ENCODE data around the gene UBAP1. TPM values are rescaled to one million over a fixed set of nuclear protein-coding genes. Genes with fewer than 3 reads are reported as not detected.
A peak's percentile ranks its signal among the peaks of the same experiment; 100 is the strongest.

Gene UBAP1
- total RNA-seq, 1 donor from 2014 or later = 26.0 TPM

DNA sequence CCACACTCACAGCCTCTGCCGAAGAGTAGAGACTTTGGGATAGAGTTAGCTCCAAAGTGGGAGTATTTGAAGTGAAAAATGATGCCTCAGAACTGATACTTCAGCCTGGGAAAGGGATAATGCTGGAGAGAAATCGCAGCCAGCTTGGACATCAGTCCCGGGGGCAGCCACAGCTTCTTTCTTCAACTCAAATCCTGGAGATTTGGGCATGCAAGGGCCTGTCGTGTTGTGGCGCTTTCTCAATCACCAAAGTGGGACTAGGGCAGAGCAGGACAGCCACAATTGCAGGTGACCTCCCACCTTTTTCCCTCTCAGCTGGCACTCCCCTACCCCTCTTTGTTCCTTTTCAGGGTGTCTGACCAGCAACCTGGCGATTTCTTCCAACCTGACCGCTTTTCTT is 70.4 kb downstream of the UBAP1 start:
- TF ChIP-seq, protein P1, sequence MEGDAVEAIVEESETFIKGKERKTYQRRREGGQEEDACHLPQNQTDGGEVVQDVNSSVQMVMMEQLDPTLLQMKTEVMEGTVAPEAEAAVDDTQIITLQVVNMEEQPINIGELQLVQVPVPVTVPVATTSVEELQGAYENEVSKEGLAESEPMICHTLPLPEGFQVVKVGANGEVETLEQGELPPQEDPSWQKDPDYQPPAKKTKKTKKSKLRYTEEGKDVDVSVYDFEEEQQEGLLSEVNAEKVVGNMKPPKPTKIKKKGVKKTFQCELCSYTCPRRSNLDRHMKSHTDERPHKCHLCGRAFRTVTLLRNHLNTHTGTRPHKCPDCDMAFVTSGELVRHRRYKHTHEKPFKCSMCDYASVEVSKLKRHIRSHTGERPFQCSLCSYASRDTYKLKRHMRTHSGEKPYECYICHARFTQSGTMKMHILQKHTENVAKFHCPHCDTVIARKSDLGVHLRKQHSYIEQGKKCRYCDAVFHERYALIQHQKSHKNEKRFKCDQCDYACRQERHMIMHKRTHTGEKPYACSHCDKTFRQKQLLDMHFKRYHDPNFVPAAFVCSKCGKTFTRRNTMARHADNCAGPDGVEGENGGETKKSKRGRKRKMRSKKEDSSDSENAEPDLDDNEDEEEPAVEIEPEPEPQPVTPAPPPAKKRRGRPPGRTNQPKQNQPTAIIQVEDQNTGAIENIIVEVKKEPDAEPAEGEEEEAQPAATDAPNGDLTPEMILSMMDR (IDR thresholded peaks at IDR 0.05) = no peak
- Histone ChIP-seq H3K36me3 (peaks cover 28 to 44% of the 10 kb centered on the region in 2 donors), H3K27ac (no peak overlapping the region), H3K9me3 (no peaks in the 10 kb centered on the region), H3K27me3 (no peaks in the 10 kb centered on the region), H3K4me1 (peaks cover 16 to 40% of the 10 kb centered on the region in 2 donors), H3K4me3 (no peak overlapping the region)
- DNase-seq (ENCODE audit: low spot score in 2 of 2) = no peak
- intact Hi-C loops (cut with DNase I) = no loop called here

DNA sequence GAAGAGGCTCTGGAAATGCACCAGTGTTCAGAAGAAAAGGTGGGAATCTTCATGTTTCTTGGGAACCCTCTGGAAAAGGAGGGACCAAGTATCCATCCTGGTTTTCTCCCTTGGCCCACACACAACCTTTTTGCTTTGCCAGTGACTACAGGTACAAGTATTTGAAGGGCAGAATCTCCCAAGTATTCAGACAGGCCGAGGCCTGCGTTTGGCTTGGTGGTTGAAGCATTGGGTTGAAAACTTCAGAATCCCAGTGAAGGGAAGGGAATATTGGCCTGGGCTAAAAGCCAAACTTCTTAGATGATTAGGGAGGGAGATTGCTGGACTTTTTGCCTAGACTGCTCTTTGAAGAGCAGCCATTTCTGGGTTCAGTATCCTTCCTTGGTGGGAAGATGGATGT is 71.9 kb downstream of the UBAP1 start:
- no peak for DNase-seq (ENCODE audit: low spot score in 2 of 2)
- no peaks in the 10 kb centered on the region for H3K9me3 ChIP-seq
- H3K27me3 ChIP-seq = no peaks in the 10 kb centered on the region
- intact Hi-C loops (cut with DNase I) = loop anchor here (5.0 to 10.0 kb wide), 3 partner anchors 127 to 433 kb away; partner anchors contain the start of genes MYORG and UBE2R2
- TF ChIP-seq, protein P1 (IDR thresholded peaks at IDR 0.05) = no peak
- H3K4me3 ChIP-seq = no peak overlapping the region
- H3K4me1 ChIP-seq = peaks cover 16 to 55% of the 10 kb centered on the region in 2 donors
- H3K27ac ChIP-seq = peak overlapping the region in 1 of 2 donors; percentile 79
- H3K36me3 ChIP-seq = peaks cover 28 to 44% of the 10 kb centered on the region in 2 donors

DNA sequence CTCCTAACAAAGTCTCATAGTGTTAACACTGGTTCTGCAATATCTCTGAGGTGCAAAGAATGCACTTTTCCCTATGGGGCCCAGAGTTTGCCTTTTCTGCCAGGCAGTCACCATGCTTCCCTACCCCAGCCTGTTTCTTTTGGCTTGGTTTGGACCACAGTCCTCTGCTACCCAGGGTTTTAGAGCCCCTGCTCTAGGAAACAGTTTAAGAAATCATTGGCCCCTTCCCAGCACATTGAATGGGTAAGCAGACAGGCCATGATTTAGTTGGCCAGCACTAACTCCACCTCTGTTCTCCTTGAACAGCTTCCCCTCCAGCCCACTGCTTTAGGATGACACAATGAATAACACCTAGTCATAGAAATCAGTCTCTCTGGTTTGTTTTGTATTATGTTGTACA is 73.2 kb downstream of the UBAP1 start:
- intact Hi-C loops (cut with DNase I) = loop anchor here (2.0 to 10.0 kb wide), 6 partner anchors 73 to 435 kb away; partner anchors contain the start of genes KIF24, MYORG, NUDT2 and UBAP1
- no peak overlapping the region for H3K4me3 ChIP-seq
- no peaks in the 10 kb centered on the region for H3K27me3 ChIP-seq
- peaks cover 28 to 44% of the 10 kb centered on the region in 2 donors for H3K36me3 ChIP-seq
- peak overlapping the region; percentile 79 to 81 for H3K27ac ChIP-seq
- H3K9me3 ChIP-seq = no peaks in the 10 kb centered on the region
- peaks cover 16 to 50% of the 10 kb centered on the region in 2 donors for H3K4me1 ChIP-seq
- TF ChIP-seq, protein P1 (IDR thresholded peaks at IDR 0.05) = no peak
- DNase-seq (ENCODE audit: low spot score in 2 of 2) = peak in 1 of 2 donors; percentile 72

DNA sequence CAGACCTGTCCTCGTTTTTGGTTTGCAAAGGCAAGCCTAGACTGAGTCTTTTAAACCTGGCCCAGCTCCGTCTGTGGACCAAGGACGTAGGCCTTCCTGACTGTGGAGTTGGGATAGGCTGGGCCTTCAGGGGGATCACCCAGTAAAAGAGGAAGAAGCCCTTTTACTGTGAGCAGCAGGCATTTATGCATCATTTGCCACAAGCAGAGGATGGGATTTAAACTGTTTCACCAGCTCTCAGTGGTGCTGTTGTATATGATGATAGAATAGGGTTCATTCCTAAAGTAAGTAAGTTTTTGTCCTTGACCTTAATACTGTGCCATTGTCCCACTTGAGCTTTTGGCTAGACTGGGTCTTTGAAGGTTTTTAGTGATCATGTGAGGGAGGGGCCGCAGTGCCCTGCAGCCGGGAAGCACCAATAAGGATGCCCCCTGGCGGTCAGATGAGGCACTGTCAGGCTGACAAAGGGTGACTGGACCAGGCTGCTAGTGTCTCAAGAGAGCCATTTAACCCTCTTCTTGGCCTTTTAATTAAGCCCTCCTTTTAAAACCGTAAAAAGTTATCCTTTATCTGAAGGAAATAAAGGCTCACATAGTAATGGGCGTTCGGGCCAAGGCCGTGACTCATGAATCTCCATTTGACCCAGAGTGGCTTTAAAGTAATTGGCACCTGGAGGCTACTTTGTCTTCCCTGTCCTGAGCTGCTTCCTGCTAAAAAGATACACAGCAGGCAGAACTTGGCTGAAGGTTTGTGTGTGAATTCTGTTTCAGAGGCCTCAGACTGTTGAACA is 74.0 kb downstream of the UBAP1 start:
- H3K4me1 ChIP-seq = peaks cover 16 to 48% of the 10 kb centered on the region in 2 donors
- H3K27ac ChIP-seq = peak overlapping the region; percentile 79 to 81
- peaks cover 26 to 39% of the 10 kb centered on the region in 2 donors for H3K36me3 ChIP-seq
- H3K9me3 ChIP-seq = no peaks in the 10 kb centered on the region
- intact Hi-C loops (cut with DNase I) = loop anchor here (1.0 to 10.0 kb wide), 7 partner anchors 74 to 436 kb away; partner anchors contain the start of genes DCAF12, KIF24, MYORG and NUDT2
- DNase-seq (ENCODE audit: low spot score in 2 of 2) = peak in 1 of 2 donors; percentile 71
- H3K4me3 ChIP-seq = no peak overlapping the region
- no peaks in the 10 kb centered on the region for H3K27me3 ChIP-seq
- TF ChIP-seq, protein P1 (IDR thresholded peaks at IDR 0.05) = peak; percentile 59 to 86 (median 77)

DNA sequence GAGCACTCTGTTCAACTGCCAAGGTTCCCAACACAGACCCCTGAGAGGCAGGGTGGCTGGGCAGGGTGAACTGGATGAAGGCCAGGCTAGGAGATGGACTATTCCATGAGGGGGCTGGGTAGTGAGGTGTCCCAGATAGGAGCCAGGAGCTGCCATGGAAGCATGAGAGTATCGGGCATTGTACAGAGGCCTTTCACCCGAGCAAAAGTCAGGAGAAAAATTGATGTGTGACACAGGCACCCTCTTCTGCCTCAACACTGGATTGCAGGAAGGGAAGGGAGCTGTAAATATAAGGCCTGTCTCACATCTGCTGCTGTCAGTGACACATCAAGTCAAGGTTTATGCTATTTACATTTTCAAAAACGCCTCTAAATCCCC is 74.6 kb downstream of the UBAP1 start:
- DNase-seq (ENCODE audit: low spot score in 2 of 2) = no peak
- intact Hi-C loops (cut with DNase I) = loop anchor here (1.0 to 10.0 kb wide), 7 partner anchors 75 to 436 kb away; partner anchors contain the start of genes DCAF12, KIF24, MYORG and NUDT2
- peak overlapping the region; percentile 79 to 81 for H3K27ac ChIP-seq
- no peaks in the 10 kb centered on the region for H3K9me3 ChIP-seq
- no peak overlapping the region for H3K4me3 ChIP-seq
- TF ChIP-seq, protein P1 (IDR thresholded peaks at IDR 0.05) = peak; percentile 19 to 39 (median 22)
- H3K27me3 ChIP-seq = no peaks in the 10 kb centered on the region
- peaks cover 20 to 33% of the 10 kb centered on the region in 2 donors for H3K36me3 ChIP-seq
- peaks cover 16 to 47% of the 10 kb centered on the region in 2 donors for H3K4me1 ChIP-seq
